Tibial nerve (tissue), 4 donors: Measurements from ENCODE around the gene TMEM259. TPM values are rescaled to one million over a fixed set of nuclear protein-coding genes. Genes with fewer than 3 reads are reported as not detected.

Experiments
- DNase-seq, 2 donors: peaks; one replicate each; pipeline ENCODE4 v3.0.0-alpha.2; 2019; ENCODE audit warnings: low spot score in 2 of 2
- H3K27ac ChIP-seq, 4 donors: fragments of 200-600 bp; sonication (generic) in 3 of 4; one replicate each; pipeline ENCODE4 v1.5.1; 2017 to 2019; ENCODE audit warnings: mild to moderate bottlenecking in 1 of 4
- H3K27me3 ChIP-seq, 2 donors: fragments of 200-600 bp; sonication (generic) in 1 of 2; one replicate each; pipeline versions ENCODE4 v1.5.1 to v1.6.0; 2017 to 2019
- H3K36me3 ChIP-seq, 3 donors: fragments of 200-600 bp; sonication (generic); one replicate each; pipeline ENCODE4 v1.5.1; 2018 to 2019
- H3K4me1 ChIP-seq, 4 donors: fragments of 200-600 bp; sonication (generic) in 3 of 4; one replicate each; pipeline ENCODE4 v1.5.1; 2017 to 2019
- H3K4me3 ChIP-seq, 4 donors: fragments of 200-600 bp; sonication (generic) in 3 of 4; one replicate each; pipeline ENCODE4 v1.5.1; 2017 to 2019; ENCODE audit warnings: mild to moderate bottlenecking in 1 of 4, moderate library complexity in 1 of 4
- H3K9me3 ChIP-seq, 4 donors: fragments of 200-600 bp; sonication (generic) in 3 of 4; one replicate each; pipeline ENCODE4 v1.5.1; 2017 to 2019
- EP300 ChIP-seq, 2 donors: sonication (generic); formaldehyde crosslinking; IDR thresholded peaks; one replicate each; pipeline ENCODE4 v1.6.1; 2017; ENCODE audit warnings: antibody characterized with exemption in 2 of 2, mild to moderate bottlenecking in 1 of 2
- POLR2A ChIP-seq, 2 donors: fragments of 450-650 bp; IDR thresholded peaks; one replicate each; pipeline ENCODE4 v1.6.1; 2017; ENCODE audit warnings: antibody characterized with exemption in 2 of 2, mild to moderate bottlenecking in 2 of 2, moderate library complexity in 2 of 2
- WGBS, 2 donors: methylation state at CpG; one replicate each; pipeline ENCODE4 v1.1.5; 2018; 5-methylcytosine and 5-hydroxymethylcytosine counted together
- total RNA-seq, 4 donors: library from RNA; depleted of rRNA; stranded (reverse); fragments of >200 nt; gene quantifications; one replicate each; pipeline ENCODE4 v1.1.0, GENCODE V29; 2016
- TF ChIP-seq, protein P1 (sequence below), 5 experiments: fragments of 200-600 bp in 3 of 5; fragments of 450-650 bp in 2 of 5; sonication (generic) in 3 of 5; IDR thresholded peaks; one replicate each; pipeline ENCODE4 v1.5.1; 2016 to 2019; ENCODE audit warnings: antibody characterized with exemption in 5 of 5, mild to moderate bottlenecking in 3 of 5, moderate library complexity in 2 of 5

The TMEM259 gene
- total RNA-seq, 4 donors from 2014 or later, result 229 to 459 (median 325) TPM

DNA sequence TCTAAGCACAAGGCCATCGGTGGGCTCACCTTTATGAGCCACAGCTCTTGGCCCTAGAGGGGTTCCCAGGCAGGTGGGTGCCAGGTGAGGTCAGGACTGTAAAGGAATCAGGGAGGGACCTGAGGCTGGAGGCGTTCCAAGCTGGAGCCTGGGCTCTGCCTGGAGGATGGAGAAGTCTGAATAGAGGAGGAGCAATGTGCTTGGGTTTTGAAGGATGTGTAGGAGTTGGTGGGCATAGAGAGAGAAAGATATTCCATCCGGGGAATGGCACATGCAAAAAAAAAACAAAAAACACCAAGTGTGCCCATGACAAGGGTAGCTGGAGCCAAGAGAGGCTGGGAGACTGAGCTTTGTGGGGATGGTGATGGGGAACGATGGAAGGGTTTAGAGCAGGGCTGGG lies 18.3 kb downstream of the TMEM259 start:
- Histone ChIP-seq H3K4me1 (peaks cover 0 to 20% (median 11%) of the 10 kb centered on the region in 4 donors), H3K27ac (no peak overlapping the region), H3K9me3 (no peaks in the 10 kb centered on the region), H3K36me3 (peaks cover 0 to 17% (median 0%) of the 10 kb centered on the region in 3 donors), H3K4me3 (no peak overlapping the region), H3K27me3 (peaks cover 0 to 54% of the 10 kb centered on the region in 2 donors)
- no peak for DNase-seq
- no peak for TF ChIP-seq POLR2A (IDR thresholded peaks at IDR 0.05)
- TF ChIP-seq EP300 (IDR thresholded peaks at IDR 0.05), result no peak
- 81 to 82% methylated on average over 4 of the region's 4 CpGs for WGBS, 2 donors

DNA sequence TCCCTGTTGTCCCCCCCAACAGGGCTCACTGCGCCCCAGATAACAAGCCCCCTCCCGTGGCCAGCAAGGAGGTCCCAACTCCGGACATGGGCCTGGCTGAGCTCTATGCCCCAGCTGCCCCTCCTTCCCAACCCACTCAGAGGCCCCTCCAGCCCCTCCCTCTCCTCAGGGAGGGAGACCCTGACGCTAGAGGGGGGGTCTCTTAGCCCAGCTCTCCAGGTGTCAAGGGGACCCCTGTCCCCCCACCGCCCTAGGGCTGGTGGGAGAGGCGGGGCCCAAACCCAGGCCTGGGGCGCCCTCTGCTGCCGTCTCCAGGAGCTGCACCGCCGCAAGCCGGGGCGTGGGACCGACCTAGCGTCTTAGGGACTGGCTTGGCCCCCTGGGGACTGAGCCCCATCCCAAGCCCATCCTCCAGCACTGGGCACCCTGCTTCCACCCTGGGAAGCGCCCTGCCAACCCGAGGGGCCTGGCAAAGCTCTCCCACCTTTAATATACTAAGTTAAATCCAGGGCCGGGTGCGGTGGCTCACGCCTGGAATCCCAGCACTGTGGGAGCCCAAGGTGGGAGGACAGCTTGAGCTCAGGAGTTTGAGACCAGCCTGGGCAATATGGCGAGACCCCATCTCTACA lies 19.3 kb downstream of the TMEM259 start:
- TF ChIP-seq, protein P1, sequence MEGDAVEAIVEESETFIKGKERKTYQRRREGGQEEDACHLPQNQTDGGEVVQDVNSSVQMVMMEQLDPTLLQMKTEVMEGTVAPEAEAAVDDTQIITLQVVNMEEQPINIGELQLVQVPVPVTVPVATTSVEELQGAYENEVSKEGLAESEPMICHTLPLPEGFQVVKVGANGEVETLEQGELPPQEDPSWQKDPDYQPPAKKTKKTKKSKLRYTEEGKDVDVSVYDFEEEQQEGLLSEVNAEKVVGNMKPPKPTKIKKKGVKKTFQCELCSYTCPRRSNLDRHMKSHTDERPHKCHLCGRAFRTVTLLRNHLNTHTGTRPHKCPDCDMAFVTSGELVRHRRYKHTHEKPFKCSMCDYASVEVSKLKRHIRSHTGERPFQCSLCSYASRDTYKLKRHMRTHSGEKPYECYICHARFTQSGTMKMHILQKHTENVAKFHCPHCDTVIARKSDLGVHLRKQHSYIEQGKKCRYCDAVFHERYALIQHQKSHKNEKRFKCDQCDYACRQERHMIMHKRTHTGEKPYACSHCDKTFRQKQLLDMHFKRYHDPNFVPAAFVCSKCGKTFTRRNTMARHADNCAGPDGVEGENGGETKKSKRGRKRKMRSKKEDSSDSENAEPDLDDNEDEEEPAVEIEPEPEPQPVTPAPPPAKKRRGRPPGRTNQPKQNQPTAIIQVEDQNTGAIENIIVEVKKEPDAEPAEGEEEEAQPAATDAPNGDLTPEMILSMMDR (IDR thresholded peaks at IDR 0.05), result peak; percentile 81 to 97 (median 91)
- no peak for TF ChIP-seq EP300 (IDR thresholded peaks at IDR 0.05)
- no peak for TF ChIP-seq POLR2A (IDR thresholded peaks at IDR 0.05)
- Histone ChIP-seq H3K4me3 (no peak overlapping the region), H3K27me3 (peaks cover 0 to 63% of the 10 kb centered on the region in 2 donors), H3K27ac (no peak overlapping the region), H3K9me3 (no peaks in the 10 kb centered on the region), H3K36me3 (peaks cover 0 to 8% (median 0%) of the 10 kb centered on the region in 3 donors), H3K4me1 (peaks cover 0 to 20% (median 11%) of the 10 kb centered on the region in 4 donors)
- no peak for DNase-seq
- 16% methylated on average over 11 to 14 of the region's 20 CpGs for WGBS, 2 donors

DNA sequence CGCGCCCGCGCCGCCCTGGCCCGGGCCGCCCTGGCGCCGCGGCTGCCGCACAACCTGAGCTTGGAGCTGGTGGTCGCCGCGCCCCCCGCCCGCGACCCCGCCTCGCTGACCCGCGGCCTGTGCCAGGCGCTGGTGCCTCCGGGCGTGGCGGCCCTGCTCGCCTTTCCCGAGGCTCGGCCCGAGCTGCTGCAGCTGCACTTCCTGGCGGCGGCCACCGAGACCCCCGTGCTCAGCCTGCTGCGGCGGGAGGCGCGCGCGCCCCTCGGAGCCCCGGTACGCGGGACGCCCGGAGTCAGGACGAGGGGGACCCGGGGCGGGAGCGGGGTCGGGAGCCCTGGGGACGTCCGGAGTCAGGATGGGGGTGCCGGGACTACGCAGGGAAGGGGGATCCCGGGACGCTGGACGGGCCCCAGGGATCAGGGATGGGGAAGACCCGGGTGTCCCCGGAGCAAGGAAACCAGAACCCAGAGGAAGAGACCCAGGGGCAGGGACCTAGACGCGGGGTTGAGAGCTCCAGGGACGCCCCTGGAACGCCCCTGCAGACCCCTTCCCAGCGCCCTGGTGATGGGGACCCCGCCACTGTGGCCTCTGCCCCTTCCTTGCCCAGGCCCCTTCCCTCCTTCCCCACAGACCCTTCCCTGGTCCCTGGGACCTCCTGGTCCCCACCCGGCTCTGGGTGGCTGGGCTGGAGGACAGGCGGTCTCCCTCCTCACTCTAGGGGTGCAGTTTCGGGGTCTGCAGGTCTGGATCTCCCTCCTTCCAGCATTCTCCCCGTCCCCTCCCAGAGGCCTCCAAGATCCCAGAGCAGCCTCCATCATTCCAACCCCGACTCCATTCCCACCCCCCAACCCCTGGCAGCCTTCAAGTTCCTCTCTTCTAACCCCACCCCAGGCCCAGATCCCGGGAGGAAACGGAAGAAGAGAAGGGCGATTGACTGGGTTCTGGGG lies 20.1 kb downstream of the TMEM259 start:
- Histone ChIP-seq H3K9me3 (no peaks in the 10 kb centered on the region), H3K4me1 (peaks cover 0 to 27% (median 18%) of the 10 kb centered on the region in 4 donors), H3K27ac (no peak overlapping the region), H3K36me3 (peaks cover 0 to under 1% (median 0%) of the 10 kb centered on the region in 3 donors), H3K4me3 (peak overlapping the region in 1 of 4 donors; percentile 35), H3K27me3 (peaks cover 0 to 71% of the 10 kb centered on the region in 2 donors)
- no peak for TF ChIP-seq EP300 (IDR thresholded peaks at IDR 0.05)
- no peak for TF ChIP-seq POLR2A (IDR thresholded peaks at IDR 0.05)
- TF ChIP-seq, protein P1 (IDR thresholded peaks at IDR 0.05), result no peak
- DNase-seq, result no peak
- 5 to 8% methylated on average over 33 to 50 of the region's 73 CpGs for WGBS, 2 donors

DNA sequence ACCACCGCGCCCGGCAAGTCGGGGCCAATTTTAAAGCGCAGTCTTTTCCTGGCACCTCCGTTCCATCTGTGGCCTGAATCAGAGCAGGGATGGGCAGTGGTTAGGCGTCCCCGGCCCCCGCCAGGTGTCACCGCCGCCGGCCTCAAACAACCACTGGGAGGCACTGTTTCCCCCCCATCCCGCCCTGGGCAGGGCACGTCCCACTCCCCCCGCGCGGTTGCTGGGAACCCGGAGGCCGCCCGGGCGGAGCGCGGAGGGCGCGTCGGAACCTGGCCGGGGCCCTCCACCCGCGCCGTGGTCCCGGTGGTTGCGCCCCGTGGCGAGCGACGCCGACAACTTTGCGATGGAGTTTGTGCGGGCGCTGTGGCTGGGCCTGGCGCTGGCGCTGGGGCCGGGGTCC lies 20.8 kb downstream of the TMEM259 start, which contains the start of gene GRIN3B:
TSS of gene GRIN3B (plus strand) at position 325 of the 400 bp plus-strand sequence. CDS start at position 344, 19 bp downstream.
- peaks cover 0 to under 1% (median 0%) of the 10 kb centered on the region in 3 donors for H3K36me3 ChIP-seq
- peak within 1 kb of the TSS in 1 of 4 donors; percentile 35 for H3K4me3 ChIP-seq
- DNase-seq, result no peak
- no peak for TF ChIP-seq EP300 (IDR thresholded peaks at IDR 0.05)
- TF ChIP-seq, protein P1 (IDR thresholded peaks at IDR 0.05), result peak; percentile 20 to 47 (median 27)
- no peak within 1 kb of the TSS for H3K27ac ChIP-seq
- 2% methylated on average over 14 to 17 of the region's 43 CpGs for WGBS, 2 donors
- no peaks in the 10 kb centered on the region for H3K9me3 ChIP-seq
- peaks cover 0 to 79% of the 10 kb centered on the region in 2 donors for H3K27me3 ChIP-seq
- peaks cover 0 to 30% (median 19%) of the 10 kb centered on the region in 4 donors for H3K4me1 ChIP-seq

DNA sequence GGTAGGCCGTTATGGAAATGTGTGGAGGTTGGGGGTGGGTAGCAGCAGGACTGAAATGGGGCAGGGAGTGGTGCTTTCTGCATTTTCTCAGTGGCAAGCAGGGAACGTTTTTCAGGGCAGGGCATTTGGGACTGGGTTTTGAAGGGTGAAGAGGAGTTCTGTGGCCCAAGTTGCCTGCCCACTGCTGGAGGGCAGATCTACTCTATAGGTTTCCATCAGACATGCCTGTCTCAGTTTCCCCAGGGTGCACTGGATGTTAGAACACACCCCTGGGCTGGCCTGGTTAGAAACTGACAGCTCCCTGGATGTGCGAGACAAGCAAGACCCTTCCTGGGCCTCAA lies 21.6 kb downstream of the TMEM259 start:
- H3K4me3 ChIP-seq, result no peak overlapping the region
- no peak for TF ChIP-seq EP300 (IDR thresholded peaks at IDR 0.05)
- TF ChIP-seq POLR2A (IDR thresholded peaks at IDR 0.05), result no peak
- TF ChIP-seq, protein P1 (IDR thresholded peaks at IDR 0.05), result no peak
- 63 to 69% methylated on average over 3 of the region's 3 CpGs for WGBS, 2 donors
- no peaks in the 10 kb centered on the region for H3K9me3 ChIP-seq
- H3K27me3 ChIP-seq, result peaks cover 0 to 81% of the 10 kb centered on the region in 2 donors
- peaks cover 0 to 8% (median 0%) of the 10 kb centered on the region in 3 donors for H3K36me3 ChIP-seq
- peaks cover 0 to 30% (median 19%) of the 10 kb centered on the region in 4 donors for H3K4me1 ChIP-seq
- H3K27ac ChIP-seq, result no peak overlapping the region
- no peak for DNase-seq
